ENCODE measurements around the gene EGFLAM. TPM values are rescaled to one million over a fixed set of nuclear protein-coding genes. Genes with fewer than 3 reads are reported as not detected.

EGFLAM gene
- total and polyA plus RNA-seq, 2 experiments from 2014 or later: 0.24 to 1.9 TPM

DNA sequence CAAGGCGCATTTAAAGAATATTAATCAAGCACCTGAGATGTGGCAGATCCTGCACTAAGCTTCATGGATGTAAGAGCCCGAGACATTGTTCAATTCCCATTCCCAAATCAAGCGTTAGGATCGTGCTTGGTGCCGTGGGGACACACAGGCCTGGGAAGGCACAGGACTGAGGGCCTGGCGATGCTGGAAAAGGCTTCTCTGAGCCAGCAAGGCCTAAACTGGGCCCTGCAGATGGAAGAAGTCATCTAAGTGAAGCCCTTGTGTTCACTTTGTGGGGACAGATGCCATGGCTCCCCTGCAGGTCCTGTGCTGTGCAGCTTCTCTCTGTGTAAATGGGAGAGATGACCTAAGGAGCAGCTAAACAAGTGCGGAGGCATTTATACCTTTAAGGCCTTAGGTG is 214.2 kb downstream of the EGFLAM start:
- H3K79me2 ChIP-seq (replicated peaks; ENCODE audit: insufficient read depth): no peaks in the 10 kb centered on the region
- no peak overlapping the region for H3K4me3 ChIP-seq
- DNase-seq (ENCODE audit: low spot score): no peak
- H3K27ac Mint-ChIP-seq: no peak overlapping the region
- no peaks in the 10 kb centered on the region for H4K20me1 ChIP-seq (replicated peaks; ENCODE audit: insufficient read depth)
- no peaks in the 10 kb centered on the region for H3K36me3 ChIP-seq (ENCODE audit: insufficient read depth)
- no peaks in the 10 kb centered on the region for H3K4me1 ChIP-seq (ENCODE audit: insufficient read depth)
- peaks cover 4% of the 10 kb centered on the region for H3K27me3 Mint-ChIP-seq (ENCODE audit: insufficient read depth, low read depth, poor library complexity)
- H3K9me3 Mint-ChIP-seq: no peaks in the 10 kb centered on the region
- no peak overlapping the region for H3K4me2 ChIP-seq
- H3K36me3 Mint-ChIP-seq (ENCODE audit: low read depth): no peaks in the 10 kb centered on the region
- no peaks in the 10 kb centered on the region for H3F3A ChIP-seq (replicated peaks; ENCODE audit: low read depth)
- no peak overlapping the region for H3K4me3 Mint-ChIP-seq
- no peak overlapping the region for H2AFZ ChIP-seq
- ATAC-seq: no peak
- no peaks in the 10 kb centered on the region for H3K9me2 ChIP-seq (ENCODE audit: insufficient read depth)
- H3K27ac ChIP-seq (ENCODE audit: low read depth): no peak overlapping the region
- no peaks in the 10 kb centered on the region for H3K27me3 ChIP-seq (ENCODE audit: insufficient read depth)
- peaks cover 20% of the 10 kb centered on the region for H3K4me1 Mint-ChIP-seq
- TF ChIP-seq NANOG (IDR thresholded peaks at IDR 0.05; ENCODE audit: borderline replicate concordance): no peak

GRCh38 chr5:38473008-38473407 is 214.6 kb downstream of the EGFLAM start:
- Mint-ChIP-seq H3K36me3 (ENCODE audit: low read depth) (no peaks in the 10 kb centered on the region), H3K4me1 (peaks cover 15% of the 10 kb centered on the region), H3K27ac (no peak overlapping the region), H3K27me3 (ENCODE audit: insufficient read depth, low read depth, poor library complexity) (peaks cover 2% of the 10 kb centered on the region), H3K9me3 (no peaks in the 10 kb centered on the region), H3K4me3 (no peak overlapping the region)
- H3K27me3 ChIP-seq (ENCODE audit: insufficient read depth): no peaks in the 10 kb centered on the region
- H2AFZ ChIP-seq: no peak overlapping the region
- H3K79me2 ChIP-seq (replicated peaks; ENCODE audit: insufficient read depth): no peaks in the 10 kb centered on the region
- H4K20me1 ChIP-seq (replicated peaks; ENCODE audit: insufficient read depth): no peaks in the 10 kb centered on the region
- peak; percentile 31 for DNase-seq (ENCODE audit: low spot score)
- no peak overlapping the region for H3K4me2 ChIP-seq
- no peaks in the 10 kb centered on the region for H3K9me2 ChIP-seq (ENCODE audit: insufficient read depth)
- H3K27ac ChIP-seq (ENCODE audit: low read depth): no peak overlapping the region
- ATAC-seq: peak; percentile 61
- H3F3A ChIP-seq (replicated peaks; ENCODE audit: low read depth): no peaks in the 10 kb centered on the region
- no peaks in the 10 kb centered on the region for H3K4me1 ChIP-seq (ENCODE audit: insufficient read depth)
- H3K36me3 ChIP-seq (ENCODE audit: insufficient read depth): no peaks in the 10 kb centered on the region
- H3K4me3 ChIP-seq: no peak overlapping the region
- TF ChIP-seq CREB1 (CRISPR knock-in tag; IDR thresholded peaks at IDR 0.05; ENCODE audit: low read depth): no peak
- no peak for TF ChIP-seq POLR2AphosphoS5 (IDR thresholded peaks at IDR 0.05; ENCODE audit: low read depth)
- TF ChIP-seq ZNF331 (CRISPR knock-in tag; IDR thresholded peaks at IDR 0.05; ENCODE audit: low read depth): no peak
- TF ChIP-seq, protein P1, sequence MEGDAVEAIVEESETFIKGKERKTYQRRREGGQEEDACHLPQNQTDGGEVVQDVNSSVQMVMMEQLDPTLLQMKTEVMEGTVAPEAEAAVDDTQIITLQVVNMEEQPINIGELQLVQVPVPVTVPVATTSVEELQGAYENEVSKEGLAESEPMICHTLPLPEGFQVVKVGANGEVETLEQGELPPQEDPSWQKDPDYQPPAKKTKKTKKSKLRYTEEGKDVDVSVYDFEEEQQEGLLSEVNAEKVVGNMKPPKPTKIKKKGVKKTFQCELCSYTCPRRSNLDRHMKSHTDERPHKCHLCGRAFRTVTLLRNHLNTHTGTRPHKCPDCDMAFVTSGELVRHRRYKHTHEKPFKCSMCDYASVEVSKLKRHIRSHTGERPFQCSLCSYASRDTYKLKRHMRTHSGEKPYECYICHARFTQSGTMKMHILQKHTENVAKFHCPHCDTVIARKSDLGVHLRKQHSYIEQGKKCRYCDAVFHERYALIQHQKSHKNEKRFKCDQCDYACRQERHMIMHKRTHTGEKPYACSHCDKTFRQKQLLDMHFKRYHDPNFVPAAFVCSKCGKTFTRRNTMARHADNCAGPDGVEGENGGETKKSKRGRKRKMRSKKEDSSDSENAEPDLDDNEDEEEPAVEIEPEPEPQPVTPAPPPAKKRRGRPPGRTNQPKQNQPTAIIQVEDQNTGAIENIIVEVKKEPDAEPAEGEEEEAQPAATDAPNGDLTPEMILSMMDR (conservative IDR thresholded peaks at IDR 0.05; ENCODE audit: low read depth in 2 of 2): no peak
- no peak for TF ChIP-seq EZH2phosphoT487 (IDR thresholded peaks at IDR 0.05; ENCODE audit: unreplicated experiment)
- TF ChIP-seq EZH2 (IDR thresholded peaks at IDR 0.05; ENCODE audit: low read depth, unreplicated experiment): no peak
- TF ChIP-seq ZNF462 (CRISPR knock-in tag; IDR thresholded peaks at IDR 0.05): no peak
- TF ChIP-seq JUNB (IDR thresholded peaks at IDR 0.05; ENCODE audit: unreplicated experiment): no peak
- TF ChIP-seq REST (IDR thresholded peaks at IDR 0.05; ENCODE audit: unreplicated experiment): no peak
- TF ChIP-seq ZNF114 (CRISPR knock-in tag; IDR thresholded peaks at IDR 0.05): no peak

Data from GM23338 (cell line).